ENCODE measurements around the gene RNF212B. TPM values are rescaled to one million over a fixed set of nuclear protein-coding genes. Genes with fewer than 3 reads are reported as not detected.
"Not testable (repeated sequence)": the region's sequence is repeated elsewhere in the genome, so short reads cannot be mapped to it uniquely, and the experiment has no call there.

RNF212B gene
- total RNA-seq, 1 experiment from 2014 or later, result 0.39 TPM

DNA sequence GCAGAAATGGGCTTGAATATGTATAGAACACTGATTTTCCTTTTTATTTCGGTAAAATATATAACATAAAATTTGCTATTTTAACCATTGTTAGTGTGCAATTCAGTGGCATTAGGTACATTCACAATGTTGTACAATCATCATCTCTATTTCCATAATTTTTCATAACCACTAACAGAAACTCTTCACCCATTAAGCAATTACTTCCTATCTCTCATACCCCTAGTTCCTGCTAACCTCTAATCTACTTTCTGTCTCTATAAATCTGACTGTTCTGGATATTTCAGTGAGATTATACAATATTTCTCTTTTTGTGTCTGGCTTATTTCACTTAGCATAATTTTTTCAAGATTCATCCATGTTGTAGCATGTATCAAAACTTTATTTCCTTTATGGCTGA is 8.9 kb upstream of the RNF212B start:
- no peak overlapping the region for H3K14ac ChIP-seq (ENCODE audit: insufficient read depth, low read length)
- H4K5ac ChIP-seq (ENCODE audit: insufficient read length, low read depth, low read length), result no peak overlapping the region
- H3K27ac Mint-ChIP-seq, result no peak overlapping the region
- no peaks in the 10 kb centered on the region for H3K9me3 ChIP-seq (ENCODE audit: control insufficient read depth, low read depth, low read length)
- H4K20me1 ChIP-seq (ENCODE audit: control insufficient read depth, insufficient read depth, insufficient read length), result no peaks in the 10 kb centered on the region
- H3K18ac ChIP-seq (ENCODE audit: insufficient read length, low read depth, low read length), result no peak overlapping the region
- H2BK15ac ChIP-seq (ENCODE audit: low read depth, low read length), result no peak overlapping the region
- no peak overlapping the region for H3K9ac ChIP-seq (ENCODE audit: extremely low read depth, insufficient read length, low read length)
- H3K23ac ChIP-seq (ENCODE audit: insufficient read length, low read depth, low read length), result no peak overlapping the region
- no peak overlapping the region for H2BK20ac ChIP-seq (ENCODE audit: low read depth, low read length, poor library complexity, severe bottlenecking)
- no peaks in the 10 kb centered on the region for H3K79me1 ChIP-seq (ENCODE audit: insufficient read depth, low read depth, low read length, poor library complexity, severe bottlenecking)
- no peak overlapping the region for H3K4ac ChIP-seq (ENCODE audit: low read depth, low read length)
- no peak overlapping the region for H4K8ac ChIP-seq (replicated peaks; ENCODE audit: insufficient read length, low read depth, low read length)
- H3K27me3 ChIP-seq (ENCODE audit: insufficient read depth, low read length), result no peaks in the 10 kb centered on the region
- H3K27me3 Mint-ChIP-seq (ENCODE audit: low read depth), result no peaks in the 10 kb centered on the region; the same call in 1 of the 2 replicates
- no peaks in the 10 kb centered on the region for H3K23me2 ChIP-seq (ENCODE audit: insufficient read length, low read depth, low read length, poor library complexity, severe bottlenecking)
- H4K91ac ChIP-seq (ENCODE audit: insufficient read length, low read depth, low read length), result no peak overlapping the region
- WGBS (ENCODE audit: extremely low coverage, insufficient read length, low lambda C conversion rate), result no CpG with 5 or more reads among the region's 1 CpG
- no peak for TF ChIP-seq CTCF (conservative IDR thresholded peaks at IDR 0.05)
- DNase-seq, result no peak
- no peak overlapping the region for H3K4me2 ChIP-seq (ENCODE audit: insufficient read depth, insufficient read length, low read length)
- no peak overlapping the region for H2BK120ac ChIP-seq (ENCODE audit: low read depth, low read length, poor library complexity, severe bottlenecking)
- peaks cover 3% of the 10 kb centered on the region in 2 experiments for H3K4me1 Mint-ChIP-seq
- no peaks in the 10 kb centered on the region for H3K79me2 ChIP-seq (ENCODE audit: insufficient read depth, low read length)
- H2AFZ ChIP-seq (ENCODE audit: low read length), result no peak overlapping the region
- no peak overlapping the region for H3K4me3 Mint-ChIP-seq
- H3K27ac ChIP-seq (ENCODE audit: insufficient read length, low read depth, low read length), result no peak overlapping the region
- no peak overlapping the region for H2AK5ac ChIP-seq (ENCODE audit: insufficient read length, low read length)
- no peak overlapping the region for H3K56ac ChIP-seq (ENCODE audit: insufficient read length, low read depth, low read length)
- H2BK5ac ChIP-seq (ENCODE audit: insufficient read length, low read length), result no peak overlapping the region
- H2BK12ac ChIP-seq (ENCODE audit: insufficient read length, low read depth, low read length), result no peak overlapping the region
- no peaks in the 10 kb centered on the region for H3K4me1 ChIP-seq (ENCODE audit: insufficient read depth, low read length)
- peaks cover 9 to 16% (median 15%) of the 10 kb centered on the region in 3 experiments for H3K36me3 Mint-ChIP-seq (ENCODE audit: insufficient read depth in 1 of 3, low read depth in 3 of 3)
- H3K9me3 Mint-ChIP-seq, result peaks cover 34% of the 10 kb centered on the region in 2 experiments
- no peak overlapping the region for H3T11ph ChIP-seq (ENCODE audit: low read length)

GRCh38 chr14:23232241-23232808 is 5.4 kb upstream of the RNF212B start:
- H3K4me1 Mint-ChIP-seq; H3K23me2 ChIP-seq (ENCODE audit: insufficient read length, low read depth, low read length, poor library complexity, severe bottlenecking); H2AK5ac ChIP-seq (ENCODE audit: insufficient read length, low read length); H4K20me1 ChIP-seq (ENCODE audit: control insufficient read depth, insufficient read depth, insufficient read length); H2BK20ac ChIP-seq (ENCODE audit: low read depth, low read length, poor library complexity, severe bottlenecking); H2AFZ ChIP-seq (ENCODE audit: low read length); H3K4me2 ChIP-seq (ENCODE audit: insufficient read depth, insufficient read length, low read length); H3K27ac ChIP-seq (ENCODE audit: insufficient read length, low read depth, low read length); H3K14ac ChIP-seq (ENCODE audit: insufficient read depth, low read length); H3K4ac ChIP-seq (ENCODE audit: low read depth, low read length); H3K27me3 Mint-ChIP-seq (ENCODE audit: low read depth); H4K5ac ChIP-seq (ENCODE audit: insufficient read length, low read depth, low read length); H3K9ac ChIP-seq (ENCODE audit: extremely low read depth, insufficient read length, low read length); H3K4me1 ChIP-seq (ENCODE audit: insufficient read depth, low read length); H2BK12ac ChIP-seq (ENCODE audit: insufficient read length, low read depth, low read length); DNase-seq; H3K4me3 Mint-ChIP-seq; H2BK120ac ChIP-seq (ENCODE audit: low read depth, low read length, poor library complexity, severe bottlenecking); H4K91ac ChIP-seq (ENCODE audit: insufficient read length, low read depth, low read length); H3K23ac ChIP-seq (ENCODE audit: insufficient read length, low read depth, low read length); H3T11ph ChIP-seq (ENCODE audit: low read length); H3K56ac ChIP-seq (ENCODE audit: insufficient read length, low read depth, low read length); H3K79me1 ChIP-seq (ENCODE audit: insufficient read depth, low read depth, low read length, poor library complexity, severe bottlenecking); H3K27me3 ChIP-seq (ENCODE audit: insufficient read depth, low read length); H3K18ac ChIP-seq (ENCODE audit: insufficient read length, low read depth, low read length); H2BK15ac ChIP-seq (ENCODE audit: low read depth, low read length); H2BK5ac ChIP-seq (ENCODE audit: insufficient read length, low read length); H3K27ac Mint-ChIP-seq; H4K8ac ChIP-seq (replicated peaks; ENCODE audit: insufficient read length, low read depth, low read length); H3K79me2 ChIP-seq (ENCODE audit: insufficient read depth, low read length); H3K9me3 ChIP-seq (ENCODE audit: control insufficient read depth, low read depth, low read length): not testable (repeated sequence)
- H3K36me3 Mint-ChIP-seq (ENCODE audit: insufficient read depth in 1 of 3, low read depth in 3 of 3), result peaks cover 9 to 16% (median 15%) of the 10 kb centered on the region in 3 experiments
- no CpG with 5 or more reads among the region's 38 CpGs for WGBS (ENCODE audit: extremely low coverage, insufficient read length, low lambda C conversion rate)
- peaks cover 25% of the 10 kb centered on the region in 2 experiments for H3K9me3 Mint-ChIP-seq
